Measurements from ENCODE around the gene APBB2.

Gene APBB2

GRCh38 chr4:41076481-41076880 is 137.9 kb downstream of the APBB2 start:
- Histone ChIP-seq H3K27me3 (no peaks in the 10 kb centered on the region), H3K4me1 (ENCODE audit: control insufficient read depth in 1 of 2, insufficient read depth in 1 of 2, low read depth in 1 of 2, low read length in 1 of 2) (no peaks in the 10 kb centered on the region), H3K27ac (no peak overlapping the region), H3K9me3 (no peaks in the 10 kb centered on the region), H3K4me3 (ENCODE audit: low read depth in 1 of 2, low read length in 1 of 2) (no peak overlapping the region), H3K36me3 (no peaks in the 10 kb centered on the region)
- no peak for TF ChIP-seq CTCF (IDR thresholded peaks at IDR 0.05)

GRCh38 chr4:41074215-41074614 is 140.1 kb downstream of the APBB2 start:
- Histone ChIP-seq H3K4me3 (ENCODE audit: low read depth in 1 of 2, low read length in 1 of 2) (no peak overlapping the region), H3K36me3 (no peaks in the 10 kb centered on the region)
- no peak for TF ChIP-seq CTCF (IDR thresholded peaks at IDR 0.05)

GRCh38 chr4:41072021-41072777 is 142.1 kb downstream of the APBB2 start:
- TF ChIP-seq CTCF (IDR thresholded peaks at IDR 0.05): no peak
- Histone ChIP-seq H3K27ac (no peak overlapping the region), H3K4me1 (ENCODE audit: control insufficient read depth in 1 of 2, insufficient read depth in 1 of 2, low read depth in 1 of 2, low read length in 1 of 2) (no peaks in the 10 kb centered on the region), H3K36me3 (no peaks in the 10 kb centered on the region), H3K9me3 (no peaks in the 10 kb centered on the region), H3K27me3 (no peaks in the 10 kb centered on the region), H3K4me3 (ENCODE audit: low read depth in 1 of 2, low read length in 1 of 2) (no peak overlapping the region)

More at GRCh38 chr4:41074215-41074614, 140.1 kb downstream of the APBB2 start:
- Histone ChIP-seq H3K9me3 (no peaks in the 10 kb centered on the region), H3K27me3 (no peaks in the 10 kb centered on the region), H3K27ac (no peak overlapping the region), H3K4me1 (ENCODE audit: control insufficient read depth in 1 of 2, insufficient read depth in 1 of 2, low read depth in 1 of 2, low read length in 1 of 2) (no peaks in the 10 kb centered on the region)

- Histone ChIP-seq H3K4me1 (ENCODE audit: control insufficient read depth in 1 of 2, insufficient read depth in 1 of 2, low read depth in 1 of 2, low read length in 1 of 2) (no peaks in the 10 kb centered on the region), H3K36me3 (no peaks in the 10 kb centered on the region), H3K27me3 (no peaks in the 10 kb centered on the region), H3K4me3 (ENCODE audit: low read depth in 1 of 2, low read length in 1 of 2) (no peak overlapping the region), H3K9me3 (no peaks in the 10 kb centered on the region), H3K27ac (no peak overlapping the region)
- TF ChIP-seq CTCF (IDR thresholded peaks at IDR 0.05): no peak
These were observed 143.6 kb downstream of the APBB2 start for GRCh38 chr4:41070516-41071281.

GRCh38 chr4:41069838-41070237 is 144.5 kb downstream of the APBB2 start:
- Histone ChIP-seq H3K4me1 (ENCODE audit: control insufficient read depth in 1 of 2, insufficient read depth in 1 of 2, low read depth in 1 of 2, low read length in 1 of 2) (no peaks in the 10 kb centered on the region), H3K36me3 (no peaks in the 10 kb centered on the region), H3K27me3 (no peaks in the 10 kb centered on the region), H3K4me3 (ENCODE audit: low read depth in 1 of 2, low read length in 1 of 2) (no peak overlapping the region), H3K27ac (no peak overlapping the region), H3K9me3 (no peaks in the 10 kb centered on the region)
- TF ChIP-seq CTCF (IDR thresholded peaks at IDR 0.05): no peak

Data from neutrophil (primary cell).